Measurements from ENCODE around the gene PKIB. TPM values are rescaled to one million over a fixed set of nuclear protein-coding genes. Genes with fewer than 3 reads are reported as not detected.

PKIB gene
- total and polyA plus RNA-seq, 2 donors (not counting 3 experiments of a cell fraction or from before 2014, with no cell fraction given), result not detected

- Histone ChIP-seq H3K9me1 (replicated peaks; ENCODE audit: control insufficient read depth, extremely low read depth, insufficient read depth, low read length) (no peaks in the 10 kb centered on the region), H3K4me3 (replicated peaks in 1 of 3; ENCODE audit: insufficient read depth in 1 of 3, low read depth in 1 of 3, low read length in 3 of 3) (no peak overlapping the region), H3K9me3 (replicated peaks; ENCODE audit: control insufficient read depth, insufficient read depth, low read length) (no peaks in the 10 kb centered on the region), H3K4me2 (ENCODE audit: insufficient read depth, low read length) (no peak overlapping the region), H3K27me3 (ENCODE audit: control insufficient read depth in 2 of 2, insufficient read depth in 2 of 2, low read length in 2 of 2) (no peaks in the 10 kb centered on the region), H3K27ac (ENCODE audit: insufficient read depth, low read depth, low read length) (no peak overlapping the region), H2AFZ (ENCODE audit: low read depth, low read length) (no peak overlapping the region), H3K79me2 (ENCODE audit: control insufficient read depth, insufficient read depth, low read length) (no peaks in the 10 kb centered on the region), H3K36me3 (ENCODE audit: control insufficient read depth in 2 of 2, extremely low read depth in 1 of 2, insufficient read depth in 2 of 2, low read length in 2 of 2) (no peaks in the 10 kb centered on the region), H3K9ac (replicated peaks; ENCODE audit: extremely low read depth, insufficient read depth, low read length) (no peak overlapping the region), H3K4me1 (ENCODE audit: control insufficient read depth, extremely low read depth, insufficient read depth, low read length) (no peaks in the 10 kb centered on the region), H4K20me1 (replicated peaks; ENCODE audit: control insufficient read depth, extremely low read depth, insufficient read depth, low read length) (no peaks in the 10 kb centered on the region)
- no TSS peak for BruUV-seq (replicated peaks)
- dilution Hi-C loops (cut with MboI; ENCODE audit: extremely low pct_ligation_motif_present, low sequenced_read_pairs) (no loop called here), intact Hi-C loops (cut with micrococcal nuclease) (no loop called here)
- ChIA-PET CTCF (interaction anchor here (0.8 kb wide), 1 partner anchor 13 kb away, joined by 3 read pairs; no protein-coding TSS in a partner anchor), POLR2A (no interaction called here)
- FAIRE-seq, result no peak
- TF ChIP-seq FOS (IDR thresholded peaks at IDR 0.05; ENCODE audit: borderline replicate concordance, insufficient read depth, low read length) (no peak), GATA2 (IDR thresholded peaks at IDR 0.05; ENCODE audit: insufficient read depth, insufficient read length, low read depth, low read length) (no peak)
- DNase-seq (ENCODE audit: low read depth, low spot score), result no peak
Observed at GRCh38 chr6:122677406-122677805, 67.2 kb downstream of the PKIB start.

- FAIRE-seq, result no peak
- Histone ChIP-seq H3K4me1 (ENCODE audit: control insufficient read depth, extremely low read depth, insufficient read depth, low read length) (no peaks in the 10 kb centered on the region), H4K20me1 (replicated peaks; ENCODE audit: control insufficient read depth, extremely low read depth, insufficient read depth, low read length) (no peaks in the 10 kb centered on the region), H3K36me3 (ENCODE audit: control insufficient read depth in 2 of 2, extremely low read depth in 1 of 2, insufficient read depth in 2 of 2, low read length in 2 of 2) (no peaks in the 10 kb centered on the region), H3K79me2 (ENCODE audit: control insufficient read depth, insufficient read depth, low read length) (no peaks in the 10 kb centered on the region), H3K4me3 (replicated peaks in 1 of 3; ENCODE audit: insufficient read depth in 1 of 3, low read depth in 1 of 3, low read length in 3 of 3) (no peak overlapping the region), H2AFZ (ENCODE audit: low read depth, low read length) (no peak overlapping the region), H3K27ac (ENCODE audit: insufficient read depth, low read depth, low read length) (no peak overlapping the region), H3K27me3 (ENCODE audit: control insufficient read depth in 2 of 2, insufficient read depth in 2 of 2, low read length in 2 of 2) (no peaks in the 10 kb centered on the region), H3K9me3 (replicated peaks; ENCODE audit: control insufficient read depth, insufficient read depth, low read length) (no peaks in the 10 kb centered on the region), H3K9ac (replicated peaks; ENCODE audit: extremely low read depth, insufficient read depth, low read length) (no peak overlapping the region), H3K4me2 (ENCODE audit: insufficient read depth, low read length) (no peak overlapping the region), H3K9me1 (replicated peaks; ENCODE audit: control insufficient read depth, extremely low read depth, insufficient read depth, low read length) (no peaks in the 10 kb centered on the region)
- DNase-seq (ENCODE audit: low read depth, low spot score), result no peak
- no TSS peak for BruUV-seq (replicated peaks)
- ChIA-PET POLR2A (no interaction called here), CTCF (no interaction called here)
- TF ChIP-seq POLR2AphosphoS5 (IDR thresholded peaks at IDR 0.05; ENCODE audit: insufficient read depth, low read depth, low read length) (no peak), JUN (IDR thresholded peaks at IDR 0.05; ENCODE audit: borderline replicate concordance, insufficient read depth, insufficient read length, low read depth) (no peak), FOS (IDR thresholded peaks at IDR 0.05; ENCODE audit: borderline replicate concordance, insufficient read depth, low read length) (no peak), MYC (IDR thresholded peaks at IDR 0.05; ENCODE audit: low read depth, low read length) (no peak), GATA2 (IDR thresholded peaks at IDR 0.05; ENCODE audit: insufficient read depth, insufficient read length, low read depth, low read length) (no peak), POLR2A (IDR thresholded peaks at IDR 0.05; ENCODE audit: low read depth, low read length) (no peak), MAX (IDR thresholded peaks at IDR 0.05; ENCODE audit: insufficient read depth, insufficient read length) (no peak), EZH2 (IDR thresholded peaks at IDR 0.05; ENCODE audit: borderline replicate concordance, low read depth, low read length, severe bottlenecking) (no peak)
- TF ChIP-seq, protein P1, sequence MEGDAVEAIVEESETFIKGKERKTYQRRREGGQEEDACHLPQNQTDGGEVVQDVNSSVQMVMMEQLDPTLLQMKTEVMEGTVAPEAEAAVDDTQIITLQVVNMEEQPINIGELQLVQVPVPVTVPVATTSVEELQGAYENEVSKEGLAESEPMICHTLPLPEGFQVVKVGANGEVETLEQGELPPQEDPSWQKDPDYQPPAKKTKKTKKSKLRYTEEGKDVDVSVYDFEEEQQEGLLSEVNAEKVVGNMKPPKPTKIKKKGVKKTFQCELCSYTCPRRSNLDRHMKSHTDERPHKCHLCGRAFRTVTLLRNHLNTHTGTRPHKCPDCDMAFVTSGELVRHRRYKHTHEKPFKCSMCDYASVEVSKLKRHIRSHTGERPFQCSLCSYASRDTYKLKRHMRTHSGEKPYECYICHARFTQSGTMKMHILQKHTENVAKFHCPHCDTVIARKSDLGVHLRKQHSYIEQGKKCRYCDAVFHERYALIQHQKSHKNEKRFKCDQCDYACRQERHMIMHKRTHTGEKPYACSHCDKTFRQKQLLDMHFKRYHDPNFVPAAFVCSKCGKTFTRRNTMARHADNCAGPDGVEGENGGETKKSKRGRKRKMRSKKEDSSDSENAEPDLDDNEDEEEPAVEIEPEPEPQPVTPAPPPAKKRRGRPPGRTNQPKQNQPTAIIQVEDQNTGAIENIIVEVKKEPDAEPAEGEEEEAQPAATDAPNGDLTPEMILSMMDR (IDR thresholded peaks at IDR 0.05; ENCODE audit: extremely low read depth in 1 of 2, insufficient read depth in 1 of 2, low read depth in 1 of 2, low read length in 2 of 2), result no peak
- intact Hi-C loops (cut with micrococcal nuclease) (no loop called here), dilution Hi-C loops (cut with MboI; ENCODE audit: extremely low pct_ligation_motif_present, low sequenced_read_pairs) (no loop called here)
Observed at GRCh38 chr6:122678841-122679240, 68.6 kb downstream of the PKIB start.

All from endothelial cell of umbilical vein (primary cell).